Right lobe of liver (tissue), 4 donors: Measurements from ENCODE around the gene ADAM12.

ENCODE experiments used
- CTCF ChIP-seq, 4 donors: fragments of 200-600 bp in 3 of 4; fragments of 450-650 bp in 1 of 4; IDR thresholded peaks; one replicate each; pipeline versions ENCODE4 v1.5.1 to v1.8.0; 2016 to 2022; ENCODE audit warnings: antibody characterized with exemption in 4 of 4, mild to moderate bottlenecking in 2 of 4
- POLR2A ChIP-seq: fragments of 450-650 bp; IDR thresholded peaks from one replicate; pipeline ENCODE4 v1.6.1; 2017; ENCODE audit warnings: antibody characterized with exemption, mild to moderate bottlenecking
- donor health status: DM: no; HTN: no; CAD: no.
- donor health status: DM: no; HTN: no; CAD: no.
- donor health status: DM: no; HTN: yes; CAD: no.

GRCh38 chr10:126214679-126215078, 173.6 kb downstream of the ADAM12 start:
- no peak for TF ChIP-seq CTCF (IDR thresholded peaks at IDR 0.05)
- TF ChIP-seq POLR2A = no peak
